Suprapubic skin (tissue), 4 donors: ENCODE measurements around the gene C4orf33.

ENCODE experiments used
- POLR2A ChIP-seq, 2 donors: fragments of 450-650 bp; IDR thresholded peaks; one replicate each; pipeline ENCODE4 v1.6.1; 2017; ENCODE audit warnings: antibody characterized with exemption in 2 of 2, mild to moderate bottlenecking in 2 of 2, moderate library complexity in 2 of 2
- POLR2AphosphoS5 ChIP-seq, 3 donors: sonication (generic); formaldehyde crosslinking; IDR thresholded peaks; one replicate each; pipeline ENCODE4 v1.6.1; 2017; ENCODE audit warnings: antibody characterized with exemption in 3 of 3

GRCh38 chr4:129080129-129080528 is 15.8 kb upstream of the C4orf33 start:
- no peak for TF ChIP-seq POLR2AphosphoS5 (IDR thresholded peaks at IDR 0.05)
- TF ChIP-seq POLR2A (IDR thresholded peaks at IDR 0.05): no peak
